ENCODE data around the gene TBX18. TPM values are rescaled to one million over a fixed set of nuclear protein-coding genes. Genes with fewer than 3 reads are reported as not detected.

The TBX18 gene
- total and polyA plus RNA-seq, 12 donors = 1.0 to 10.4 (median 2.9) TPM

DNA sequence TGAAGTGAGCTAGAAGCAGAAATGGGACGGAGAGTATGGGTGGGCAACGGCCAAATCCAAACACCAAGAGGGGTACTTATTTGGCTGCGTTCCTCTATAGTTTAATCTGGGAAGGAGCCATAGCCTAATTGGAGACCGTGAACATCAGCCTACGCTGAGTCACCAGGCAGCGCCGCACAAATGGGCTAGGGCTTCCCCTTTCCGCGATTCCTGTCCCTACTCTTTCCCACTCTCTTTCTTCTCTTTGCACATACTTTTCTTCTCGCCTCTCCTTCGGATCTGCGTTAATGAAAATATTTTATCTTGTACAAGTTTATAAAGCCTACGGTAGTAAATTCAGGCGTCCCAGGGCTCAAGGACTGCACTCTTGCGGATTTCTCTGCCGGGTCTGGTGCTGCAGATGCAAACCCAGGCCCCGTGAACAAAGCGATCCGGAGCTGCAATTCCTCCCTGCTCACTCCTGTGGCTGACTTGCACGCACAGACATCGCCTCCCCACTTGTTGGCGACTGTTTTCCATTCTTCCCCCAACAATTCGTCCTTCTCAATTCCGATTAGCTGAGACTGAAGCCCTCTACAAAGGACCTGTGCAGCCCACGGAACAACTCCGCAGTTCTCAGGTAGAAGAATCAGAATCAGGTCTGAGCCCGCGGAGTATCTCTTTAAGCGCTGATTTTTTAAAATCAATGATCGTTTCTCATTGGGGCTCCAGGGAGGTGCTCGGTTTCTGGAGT is 4.2 kb upstream of the TBX18 start:
- peaks cover 79% of the 10 kb centered on the region for H3K27me3 ChIP-seq
- H3K4me3 ChIP-seq = no peak overlapping the region
- DNase-seq = no peak
- peak overlapping the region in 1 of 5 donors; percentile 24 for H3K27ac ChIP-seq
- WGBS, 4 donors = 8 to 13% (median 11%) methylated on average over 31 of the region's 31 CpGs
- peaks cover under 1 to 3% of the 10 kb centered on the region in 2 donors for H3K4me1 ChIP-seq (replicated peaks in 1 of 2)
- H3K36me3 ChIP-seq (replicated peaks in 1 of 2) = no peaks in the 10 kb centered on the region
- no peaks in the 10 kb centered on the region for H3K9me3 ChIP-seq (replicated peaks in 1 of 3)
- intact Hi-C loops (cut with DNase I) = no loop called here
- no peak for TF ChIP-seq POLR2A (IDR thresholded peaks at IDR 0.05)
- TF ChIP-seq, protein P1, sequence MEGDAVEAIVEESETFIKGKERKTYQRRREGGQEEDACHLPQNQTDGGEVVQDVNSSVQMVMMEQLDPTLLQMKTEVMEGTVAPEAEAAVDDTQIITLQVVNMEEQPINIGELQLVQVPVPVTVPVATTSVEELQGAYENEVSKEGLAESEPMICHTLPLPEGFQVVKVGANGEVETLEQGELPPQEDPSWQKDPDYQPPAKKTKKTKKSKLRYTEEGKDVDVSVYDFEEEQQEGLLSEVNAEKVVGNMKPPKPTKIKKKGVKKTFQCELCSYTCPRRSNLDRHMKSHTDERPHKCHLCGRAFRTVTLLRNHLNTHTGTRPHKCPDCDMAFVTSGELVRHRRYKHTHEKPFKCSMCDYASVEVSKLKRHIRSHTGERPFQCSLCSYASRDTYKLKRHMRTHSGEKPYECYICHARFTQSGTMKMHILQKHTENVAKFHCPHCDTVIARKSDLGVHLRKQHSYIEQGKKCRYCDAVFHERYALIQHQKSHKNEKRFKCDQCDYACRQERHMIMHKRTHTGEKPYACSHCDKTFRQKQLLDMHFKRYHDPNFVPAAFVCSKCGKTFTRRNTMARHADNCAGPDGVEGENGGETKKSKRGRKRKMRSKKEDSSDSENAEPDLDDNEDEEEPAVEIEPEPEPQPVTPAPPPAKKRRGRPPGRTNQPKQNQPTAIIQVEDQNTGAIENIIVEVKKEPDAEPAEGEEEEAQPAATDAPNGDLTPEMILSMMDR (IDR thresholded peaks at IDR 0.05) = no peak

- WGBS, 4 donors = 27 to 36% (median 29%) methylated on average over 14 of the region's 14 CpGs
- Histone ChIP-seq H3K27me3 (peaks cover 82% of the 10 kb centered on the region), H3K4me1 (replicated peaks in 1 of 2) (no peaks in the 10 kb centered on the region), H3K27ac (peak overlapping the region in 1 of 5 donors; percentile 24), H3K36me3 (replicated peaks in 1 of 2) (no peaks in the 10 kb centered on the region), H3K9me3 (replicated peaks in 1 of 3) (no peaks in the 10 kb centered on the region), H3K4me3 (no peak overlapping the region)
- no peak for DNase-seq
- TF ChIP-seq, protein P1 (IDR thresholded peaks at IDR 0.05) = no peak
- TF ChIP-seq POLR2A (IDR thresholded peaks at IDR 0.05) = no peak
- intact Hi-C loops (cut with DNase I) = no loop called here
Measured at GRCh38 chr6:84767526-84768201, 3.3 kb upstream of the TBX18 start.

DNA sequence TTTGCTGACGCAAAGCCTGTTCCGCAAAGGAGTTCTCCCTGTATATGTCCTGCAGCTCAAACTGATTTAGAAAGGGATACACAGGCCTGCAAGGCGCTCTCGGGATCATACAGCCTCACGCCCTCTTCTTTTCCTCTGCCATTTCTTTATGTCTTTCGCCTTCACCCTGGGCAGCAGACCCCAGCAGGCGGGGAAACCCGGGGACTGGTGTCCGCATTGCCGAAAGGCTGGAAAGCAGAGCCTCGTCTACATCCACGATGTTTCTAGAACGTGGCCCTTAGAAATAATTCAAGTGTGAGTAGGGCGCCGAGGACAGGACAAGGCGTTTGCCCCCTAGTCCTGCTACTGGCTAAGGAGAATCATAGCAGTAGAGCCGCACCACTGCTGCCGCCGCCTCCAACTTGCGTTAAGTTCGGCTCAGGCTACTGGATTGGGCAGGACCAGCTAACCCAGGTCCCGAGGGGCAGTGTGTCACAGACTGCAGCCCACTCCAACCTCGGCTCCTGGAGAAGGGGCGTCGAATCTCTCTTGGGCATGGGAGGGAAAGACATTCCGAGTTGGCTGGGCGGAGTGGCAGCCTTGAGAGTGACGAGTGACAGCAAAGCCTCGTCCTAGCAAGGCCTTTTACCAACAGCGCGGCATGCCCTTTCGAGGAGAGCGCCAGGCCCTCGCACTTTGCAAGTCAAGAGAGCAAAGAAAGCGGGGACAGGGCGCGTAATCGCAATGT is 2.6 kb upstream of the TBX18 start:
- no peak overlapping the region for H3K27ac ChIP-seq
- intact Hi-C loops (cut with DNase I) = no loop called here
- H3K36me3 ChIP-seq (replicated peaks in 1 of 2) = no peaks in the 10 kb centered on the region
- H3K9me3 ChIP-seq (replicated peaks in 1 of 3) = no peaks in the 10 kb centered on the region
- no peaks in the 10 kb centered on the region for H3K4me1 ChIP-seq (replicated peaks in 1 of 2)
- H3K4me3 ChIP-seq = no peak overlapping the region
- TF ChIP-seq, protein P1 (IDR thresholded peaks at IDR 0.05) = no peak
- no peak for TF ChIP-seq POLR2A (IDR thresholded peaks at IDR 0.05)
- peaks cover 80% of the 10 kb centered on the region for H3K27me3 ChIP-seq
- 36 to 45% (median 44%) methylated on average over 36 to 38 of the region's 38 CpGs for WGBS, 4 donors
- DNase-seq = no peak

DNA sequence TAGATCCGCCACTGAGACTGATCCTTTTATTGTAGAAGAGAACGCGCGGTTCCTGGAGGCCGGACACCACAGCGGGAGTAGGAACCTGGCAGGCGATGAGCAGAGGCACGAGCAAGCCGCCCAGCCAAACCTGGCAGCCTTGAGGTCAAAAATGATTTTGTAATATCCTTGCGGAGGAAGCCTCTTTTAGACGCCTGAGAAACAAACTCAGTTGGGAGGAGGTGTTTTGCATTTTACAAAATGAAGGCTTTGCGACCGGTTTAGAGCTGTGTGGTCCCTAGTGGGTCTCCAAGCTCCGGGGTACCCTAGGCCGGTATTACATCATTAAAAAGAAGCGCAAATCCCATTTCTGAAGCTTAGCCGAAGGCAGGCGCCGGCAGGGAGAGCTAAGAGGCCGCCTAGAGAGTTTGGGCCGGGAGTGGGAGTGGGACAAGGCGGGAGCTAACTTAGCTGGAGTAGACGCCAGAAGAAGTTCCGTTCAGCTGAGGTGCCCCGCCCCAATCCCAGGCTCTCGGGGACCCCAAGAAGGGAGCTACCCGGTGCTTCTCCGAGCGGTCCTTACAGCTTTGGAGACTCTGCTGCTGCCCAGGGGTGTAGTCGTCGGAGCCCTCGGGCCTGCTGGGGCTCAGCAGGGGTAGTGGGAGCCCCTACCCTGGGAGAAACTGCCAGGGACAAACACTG is 1.9 kb upstream of the TBX18 start:
- Histone ChIP-seq H3K4me3 (no peak overlapping the region), H3K36me3 (replicated peaks in 1 of 2) (no peaks in the 10 kb centered on the region), H3K27ac (no peak overlapping the region), H3K27me3 (peaks cover 74% of the 10 kb centered on the region), H3K9me3 (replicated peaks in 1 of 3) (no peaks in the 10 kb centered on the region), H3K4me1 (replicated peaks in 1 of 2) (no peaks in the 10 kb centered on the region)
- WGBS, 4 donors = 35 to 40% (median 38%) methylated on average over 22 to 32 of the region's 32 CpGs
- TF ChIP-seq, protein P1 (IDR thresholded peaks at IDR 0.05) = no peak
- no peak for TF ChIP-seq POLR2A (IDR thresholded peaks at IDR 0.05)
- intact Hi-C loops (cut with DNase I) = no loop called here
- DNase-seq = no peak

Data from adrenal gland (tissue), 12 donors.